ENCODE data around the gene FAM168A.

Gene FAM168A

GRCh38 chr11:73563539-73564200 is 34.2 kb downstream of the FAM168A start:
- DNase-seq (ENCODE audit: low read depth in 2 of 2, low spot score in 1 of 2) = no peak

- no peak for DNase-seq (ENCODE audit: low read depth in 2 of 2, low spot score in 1 of 2)
Observed at GRCh38 chr11:73559743-73560142, 38.2 kb downstream of the FAM168A start.

- DNase-seq (ENCODE audit: low read depth in 2 of 2, low spot score in 1 of 2) = no peak
Observed at GRCh38 chr11:73556966-73557365, 40.9 kb downstream of the FAM168A start.

- no peak for DNase-seq (ENCODE audit: low read depth in 2 of 2, low spot score in 1 of 2)
Observed at GRCh38 chr11:73555615-73556014, 42.3 kb downstream of the FAM168A start.

GRCh38 chr11:73554671-73555320 is 43.1 kb downstream of the FAM168A start:
- DNase-seq (ENCODE audit: low read depth in 2 of 2, low spot score in 1 of 2) = no peak

GRCh38 chr11:73553266-73553665 is 44.6 kb downstream of the FAM168A start:
- no peak for DNase-seq (ENCODE audit: low read depth in 2 of 2, low spot score in 1 of 2)

GRCh38 chr11:73551677-73552076 is 46.2 kb downstream of the FAM168A start:
- no peak for DNase-seq (ENCODE audit: low read depth in 2 of 2, low spot score in 1 of 2)

- DNase-seq (ENCODE audit: low read depth in 2 of 2, low spot score in 1 of 2) = no peak
Observed at GRCh38 chr11:73549376-73549775, 48.5 kb downstream of the FAM168A start.

- no peak for DNase-seq (ENCODE audit: low read depth in 2 of 2, low spot score in 1 of 2)
Observed at GRCh38 chr11:73547706-73548595, 50.0 kb downstream of the FAM168A start.

GRCh38 chr11:73542175-73542574 is 55.7 kb downstream of the FAM168A start:
- DNase-seq (ENCODE audit: low read depth in 2 of 2, low spot score in 1 of 2) = no peak

GRCh38 chr11:73539506-73540084 is 58.3 kb downstream of the FAM168A start:
- no peak for DNase-seq (ENCODE audit: low read depth in 2 of 2, low spot score in 1 of 2)

GRCh38 chr11:73538381-73538872 is 59.5 kb downstream of the FAM168A start:
- DNase-seq (ENCODE audit: low read depth in 2 of 2, low spot score in 1 of 2) = no peak

- no peak for DNase-seq (ENCODE audit: low read depth in 2 of 2, low spot score in 1 of 2)
Observed at GRCh38 chr11:73537969-73538368, 59.9 kb downstream of the FAM168A start.

GRCh38 chr11:73536961-73537360 is 61.0 kb downstream of the FAM168A start:
- no peak for DNase-seq (ENCODE audit: low read depth in 2 of 2, low spot score in 1 of 2)

GRCh38 chr11:73532310-73532709 is 65.6 kb downstream of the FAM168A start:
- DNase-seq (ENCODE audit: low read depth in 2 of 2, low spot score in 1 of 2) = no peak

- no peak for DNase-seq (ENCODE audit: low read depth in 2 of 2, low spot score in 1 of 2)
Observed at GRCh38 chr11:73531386-73531785, 66.5 kb downstream of the FAM168A start.

- DNase-seq (ENCODE audit: low read depth in 2 of 2, low spot score in 1 of 2) = no peak
Observed at GRCh38 chr11:73530109-73530508, 67.8 kb downstream of the FAM168A start.

GRCh38 chr11:73529204-73529530 is 68.7 kb downstream of the FAM168A start:
- DNase-seq (ENCODE audit: low read depth in 2 of 2, low spot score in 1 of 2) = no peak

GRCh38 chr11:73528483-73529203 is 69.3 kb downstream of the FAM168A start:
- no peak for DNase-seq (ENCODE audit: low read depth in 2 of 2, low spot score in 1 of 2)

- no peak for DNase-seq (ENCODE audit: low read depth in 2 of 2, low spot score in 1 of 2)
Observed at GRCh38 chr11:73528013-73528412, 69.9 kb downstream of the FAM168A start.

- DNase-seq (ENCODE audit: low read depth in 2 of 2, low spot score in 1 of 2) = no peak
Observed at GRCh38 chr11:73525611-73526010, 72.3 kb downstream of the FAM168A start.

Measured in stimulated activated CD8-positive, alpha-beta memory T cell treated with anti-CD3 and anti-CD28 coated beads, Interleukin-4, amount 100 ng/mL, for 4 hours (primary cell).